CD4-positive, alpha-beta T cell treated with Interleukin-6 at 100 ng/mL for 8 hours (primary cell): ENCODE measurements around the gene PLOD3.

ENCODE experiments used
- DNase-seq: peaks from one replicate; pipeline ENCODE4 v3.0.0-alpha.2; 2020; ENCODE audit warnings: mixed read lengths, low spot score

Gene PLOD3

DNA sequence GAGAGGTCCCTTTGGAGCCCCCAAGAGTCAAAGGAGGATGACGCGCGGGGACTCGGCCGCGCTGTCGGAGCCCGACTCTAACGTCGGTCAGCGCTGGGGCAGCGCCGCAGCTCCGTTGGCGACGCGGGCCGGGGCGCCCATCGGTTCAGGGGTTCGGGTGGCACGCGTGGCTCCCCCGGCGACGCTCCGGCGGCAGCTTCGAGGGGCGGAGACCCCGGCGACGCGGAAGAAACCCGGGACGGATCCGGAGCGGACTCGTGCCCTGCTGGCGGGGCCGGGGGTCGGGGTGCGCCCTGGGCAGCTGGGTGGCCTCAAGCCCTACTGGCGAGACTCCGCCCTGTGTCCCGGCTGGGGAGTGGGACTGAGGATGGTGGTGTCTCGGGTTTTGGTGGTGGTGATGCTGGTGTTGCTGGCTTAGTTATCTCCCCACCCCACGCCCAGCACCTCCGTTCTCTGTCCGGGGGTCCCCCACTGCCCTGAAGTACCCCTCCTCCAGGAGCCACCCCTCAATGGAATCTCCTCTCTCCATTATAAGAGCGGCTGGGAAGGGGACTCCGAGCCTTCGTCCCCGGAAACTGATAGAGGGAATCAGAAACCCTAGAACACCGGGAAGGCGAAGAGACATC is 37.1 kb downstream of the PLOD3 start, which contains the start of gene NAT16:
TSS of gene NAT16 (minus strand) at position 164 of the 626 bp plus-strand sequence. CDS start 5,486 bp downstream, outside the sequence.
- DNase-seq = no peak

DNA sequence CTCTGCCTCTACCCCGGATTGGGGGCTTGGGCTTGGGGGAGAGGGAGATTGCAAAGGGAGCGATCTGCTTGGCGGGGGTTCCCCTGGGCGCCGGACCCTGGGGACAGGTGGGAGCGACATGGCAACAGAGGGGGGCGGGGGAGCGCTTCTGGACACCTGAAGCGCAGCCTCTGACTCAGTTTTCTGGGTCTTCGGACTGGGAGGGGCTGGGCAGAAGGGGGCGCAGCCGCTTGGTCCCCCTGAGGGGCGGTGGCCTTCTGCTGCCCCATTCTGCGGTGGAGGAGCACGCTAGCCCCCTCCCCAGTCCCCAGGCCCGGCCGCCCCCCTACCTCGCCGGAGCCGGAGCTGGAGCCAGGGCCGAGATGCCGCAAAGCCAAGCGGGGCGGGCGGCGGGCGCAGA is 37.7 kb downstream of the PLOD3 start:
- DNase-seq = no peak

DNA sequence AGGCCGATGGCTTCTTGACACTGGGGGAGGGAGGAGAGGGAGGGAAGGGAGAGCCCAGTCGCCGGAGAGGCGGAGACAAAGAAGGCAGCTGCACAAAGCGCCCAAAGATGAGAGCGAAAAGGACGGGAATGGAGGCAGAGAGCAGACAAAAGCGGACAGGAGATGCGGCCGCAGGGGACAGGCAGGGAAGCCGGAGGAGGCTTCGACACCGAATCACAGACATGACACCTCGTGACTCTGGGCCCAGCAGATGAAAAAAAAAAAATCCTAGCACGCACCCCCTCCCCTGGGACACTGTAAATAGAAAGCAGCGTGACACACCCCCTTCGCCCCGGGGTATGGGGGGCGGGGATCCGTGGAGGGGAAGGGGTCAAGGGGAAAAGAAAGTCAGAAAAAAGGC is 38.3 kb downstream of the PLOD3 start:
- no peak for DNase-seq

GRCh38 chr7:101177644-101178043 is 39.7 kb downstream of the PLOD3 start:
- DNase-seq = no peak

- no peak for DNase-seq
Measured at GRCh38 chr7:101175664-101176063, 41.7 kb downstream of the PLOD3 start.

GRCh38 chr7:101174322-101174854 is 43.0 kb downstream of the PLOD3 start:
- no peak for DNase-seq

GRCh38 chr7:101173752-101174244 is 43.6 kb downstream of the PLOD3 start:
- peak; percentile 38 for DNase-seq

- no peak for DNase-seq
Measured at GRCh38 chr7:101172854-101173751, 44.3 kb downstream of the PLOD3 start.

DNA sequence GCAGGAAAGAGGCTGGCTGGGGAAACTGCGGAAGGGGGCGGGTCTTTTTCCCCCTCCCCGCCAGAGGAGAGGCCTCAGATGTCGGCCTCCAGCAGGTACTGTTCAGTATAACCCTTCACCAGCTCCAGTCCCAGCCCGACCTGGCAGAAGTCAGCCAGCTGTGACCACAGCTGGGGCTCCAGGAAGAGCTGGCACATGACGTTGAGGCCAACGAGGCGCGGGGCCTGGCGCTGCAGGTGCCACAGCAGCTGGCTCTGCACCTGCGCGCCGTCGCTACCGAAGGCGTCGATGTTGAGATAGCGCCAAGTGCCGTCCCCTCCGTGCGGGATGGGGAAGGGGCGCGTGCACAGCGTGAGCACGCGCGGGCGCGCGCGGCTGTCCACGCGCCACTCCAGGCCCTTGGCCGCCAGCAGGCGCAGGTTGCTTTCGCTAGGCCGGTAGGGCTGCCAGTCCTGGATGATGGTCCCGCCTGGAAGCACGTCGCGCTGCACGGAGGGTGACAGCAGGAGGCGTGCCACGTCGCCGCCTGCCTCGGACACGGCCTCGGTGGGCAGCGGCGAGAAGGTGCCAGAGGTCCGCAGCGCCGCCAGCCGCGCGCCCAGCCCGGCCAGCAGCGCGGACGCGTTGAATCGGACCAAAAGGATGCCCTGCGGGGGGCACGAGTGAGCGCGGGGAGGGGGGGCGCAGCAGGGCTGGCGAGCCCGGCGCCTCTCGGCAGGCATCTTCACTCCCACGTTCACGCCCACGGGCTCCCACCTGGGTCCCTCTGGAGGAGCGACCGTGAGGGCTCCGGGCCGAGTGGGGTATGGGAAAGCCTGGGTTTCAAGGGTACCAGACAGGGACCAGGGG is 45.2 kb downstream of the PLOD3 start:
- no peak for DNase-seq

DNA sequence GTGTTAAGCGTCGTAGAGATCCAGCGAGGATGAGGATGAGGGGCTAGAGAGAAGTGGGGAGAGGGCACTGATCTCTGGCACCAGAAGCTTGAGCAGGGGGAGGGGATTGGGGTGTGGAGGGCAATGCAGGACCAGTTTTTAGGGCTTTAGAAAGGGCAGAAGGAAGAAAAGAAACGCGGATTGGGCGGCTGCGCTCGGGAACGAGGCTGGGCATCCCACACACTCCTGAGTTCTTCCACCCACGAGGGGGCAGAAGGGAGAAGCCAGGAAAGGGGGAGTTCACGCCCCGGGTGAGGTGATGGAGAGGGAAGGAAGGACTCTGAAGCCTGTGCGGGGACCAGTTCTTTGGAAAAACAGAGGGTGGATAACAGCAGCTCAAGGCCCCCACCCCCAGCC is 45.9 kb downstream of the PLOD3 start:
- DNase-seq = no peak

GRCh38 chr7:101170617-101171441 is 46.6 kb downstream of the PLOD3 start:
- no peak for DNase-seq

DNA sequence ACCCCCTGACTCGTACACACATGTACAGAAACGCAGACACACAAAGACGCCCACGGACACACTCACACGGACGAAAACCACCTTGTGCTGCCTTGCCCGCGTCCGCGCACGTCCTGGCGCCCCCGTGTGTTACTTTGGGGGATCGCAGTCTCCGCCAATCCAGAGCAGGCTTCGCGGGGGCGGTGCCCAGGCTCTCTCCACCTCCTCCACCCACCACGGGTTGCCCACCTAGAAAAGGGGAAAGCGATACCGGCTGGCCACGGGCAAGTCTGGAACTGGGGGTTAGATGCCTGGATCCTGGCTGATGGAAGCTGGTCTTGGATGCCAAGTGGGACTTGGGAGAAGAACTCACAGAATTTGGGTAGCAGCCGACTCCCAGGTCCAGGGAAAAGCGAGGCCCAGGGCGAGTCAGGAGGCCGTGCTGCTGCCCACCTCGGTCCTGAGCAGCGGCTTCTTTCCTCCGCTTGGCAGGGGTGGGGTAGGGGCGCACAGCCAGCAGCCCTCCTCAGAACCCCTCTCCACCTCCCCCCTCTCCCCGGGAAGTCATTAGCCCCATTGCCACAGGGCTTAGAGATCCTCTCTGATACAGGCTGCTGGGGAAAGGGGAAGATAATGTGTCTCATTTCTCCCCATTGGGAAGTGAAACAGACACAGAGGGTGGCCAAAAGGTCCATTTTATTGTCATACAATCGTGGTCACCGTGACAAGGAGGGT is 47.4 kb downstream of the PLOD3 start:
- DNase-seq = peak; percentile 71

- no peak for DNase-seq
Measured at GRCh38 chr7:101169110-101169837, 48.1 kb downstream of the PLOD3 start.

GRCh38 chr7:101168412-101169049 is 48.9 kb downstream of the PLOD3 start:
- no peak for DNase-seq

DNA sequence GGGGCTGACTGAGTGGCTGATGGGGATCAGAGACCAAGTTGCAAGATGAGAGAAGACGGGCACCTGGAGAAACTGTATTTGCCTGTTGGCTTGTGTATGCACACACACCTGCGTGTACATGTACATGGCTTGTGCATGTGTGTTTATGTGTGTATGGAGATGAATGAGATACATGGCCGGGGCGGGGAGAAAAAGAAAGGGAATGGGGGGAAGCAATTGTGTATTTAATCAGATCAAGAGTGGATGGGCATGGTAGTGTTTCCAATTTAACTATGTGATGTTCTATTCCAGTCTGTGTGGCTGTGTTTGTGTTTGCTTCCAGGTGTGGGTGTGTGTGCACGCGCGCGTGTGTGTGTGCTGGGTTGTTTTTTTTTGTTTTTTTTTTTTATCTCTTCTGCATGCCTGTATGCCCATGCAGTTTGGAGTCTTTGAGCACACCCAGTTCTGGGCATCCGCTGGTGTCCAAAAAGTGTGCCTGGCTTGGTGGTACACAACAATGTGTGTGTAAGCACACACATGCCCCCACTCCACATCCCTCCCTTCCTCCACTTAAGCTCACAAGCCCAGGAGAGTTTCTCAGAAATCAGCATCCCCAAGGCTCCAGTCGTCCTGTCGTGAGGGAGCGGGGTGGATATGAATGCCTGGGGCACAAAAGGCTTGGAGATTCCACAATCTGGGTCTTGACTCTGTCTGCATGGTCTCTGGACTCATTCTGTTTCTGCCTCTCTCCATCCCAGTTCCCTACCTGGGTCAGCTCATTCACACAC is 49.6 kb downstream of the PLOD3 start:
- DNase-seq = no peak

GRCh38 chr7:101166909-101167644 is 50.3 kb downstream of the PLOD3 start:
- DNase-seq = no peak

DNA sequence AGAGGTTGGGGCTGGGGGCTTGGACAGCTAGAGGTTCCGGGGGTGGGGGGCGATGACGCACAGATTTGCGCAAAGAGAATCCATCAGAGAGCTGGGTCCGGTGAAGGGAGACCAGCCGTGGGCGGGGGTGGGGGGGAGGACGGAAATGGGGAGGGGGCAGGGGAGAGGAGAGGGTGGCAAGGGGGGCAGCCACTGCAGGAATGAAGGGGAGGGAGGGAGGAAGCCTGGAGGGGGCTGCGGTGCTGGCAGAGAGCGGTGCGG is 50.8 kb downstream of the PLOD3 start:
- no peak for DNase-seq
